GM13976 (cell line): Measurements from ENCODE around the gene AKAP9.
"Not testable (repeated sequence)": the region's sequence is repeated elsewhere in the genome, so short reads cannot be mapped to it uniquely, and the experiment has no call there.

Experiments used
- DNase-seq: peaks from one replicate; pipeline ENCODE4 v3.0.0; 2012; ENCODE audit warnings: low spot score
- CTCF ChIP-seq: IDR thresholded peaks from 2 replicates; pipeline ENCODE4 v1.5.1; 2012; ENCODE audit warnings: borderline replicate concordance, mild to moderate bottlenecking; ENCODE audit not compliant: insufficient read depth; ENCODE audit errors: extremely low read depth, missing control alignments, control extremely low read depth
- in situ Hi-C: fragments of 300-500 bp; cut with MboI; formaldehyde crosslinking; loops from one replicate; pipeline ENCODE4 v1.12.0; 2022; ENCODE audit warnings: low sequenced_read_pairs, mixed read lengths, inconsistent platforms; ENCODE audit not compliant: unreplicated experiment

Gene AKAP9

GRCh38 chr7:91976743-91977142 is 36.1 kb downstream of the AKAP9 start:
- no peak for DNase-seq
- TF ChIP-seq CTCF, result no peak
- in situ Hi-C loops, result no loop called here

- in situ Hi-C loops, result no loop called here
- TF ChIP-seq CTCF, result no peak
- DNase-seq, result no peak
These were observed 38.9 kb downstream of the AKAP9 start for GRCh38 chr7:91979590-91979989.

GRCh38 chr7:91982352-91982751 is 41.7 kb downstream of the AKAP9 start:
- in situ Hi-C loops, DNase-seq: not testable (repeated sequence)

GRCh38 chr7:91988213-91988612 is 47.6 kb downstream of the AKAP9 start:
- DNase-seq, result no peak
- no peak for TF ChIP-seq CTCF
- in situ Hi-C loops, result no loop called here

GRCh38 chr7:91993976-91994375 is 53.3 kb downstream of the AKAP9 start:
- no peak for TF ChIP-seq CTCF
- in situ Hi-C loops, result no loop called here

GRCh38 chr7:91995391-91996105 is 54.9 kb downstream of the AKAP9 start:
- DNase-seq, result peak; percentile 41
- TF ChIP-seq CTCF, result no peak
- in situ Hi-C loops, result no loop called here

More at GRCh38 chr7:91993976-91994375, 53.3 kb downstream of the AKAP9 start:
- DNase-seq, result no peak

GRCh38 chr7:91999631-92000565 is 59.2 kb downstream of the AKAP9 start:
- DNase-seq, result no peak
- TF ChIP-seq CTCF, result no peak
- in situ Hi-C loops, result no loop called here
